CD4-positive, alpha-beta memory T cell (primary cell): Measurements from ENCODE around the gene FOCAD. TPM values are rescaled to one million over a fixed set of nuclear protein-coding genes. Genes with fewer than 3 reads are reported as not detected.
A peak's percentile ranks its signal among the peaks of the same experiment; 100 is the strongest.

Experiments
- CTCF ChIA-PET: fragments of 350-600 bp; sonication (Branson Sonifier 250); formaldehyde crosslinking; loops from one replicate; lab custom pipeline; 2021; ENCODE audit warnings: inconsistent platforms; ENCODE audit not compliant: partially characterized antibody; lab: Charles Lee
- POLR2A ChIA-PET: fragments of 350-600 bp; sonication (Branson Sonifier 250); formaldehyde crosslinking; loops from one replicate; lab custom pipeline; 2021; ENCODE audit not compliant: partially characterized antibody; lab: Charles Lee
- DNase-seq, 5 donors: peaks; one replicate each; pipeline versions ENCODE4 v3.0.0 to v3.0.0-alpha.2; 2020 to 2022; ENCODE audit warnings: mixed read lengths in 1 of 5
- H3K27ac ChIP-seq: one replicate; pipeline ENCODE4 v1.7.0; 2013; ENCODE audit warnings: low read depth, low read length
- H3K27me3 ChIP-seq: 2 replicates; pipeline ENCODE4 v1.7.0; 2013; ENCODE audit warnings: mild to moderate bottlenecking, low read length, moderate library complexity; ENCODE audit not compliant: insufficient read depth
- H3K36me3 ChIP-seq: 2 replicates; pipeline ENCODE4 v1.7.0; 2013; ENCODE audit warnings: mild to moderate bottlenecking, low read length, moderate library complexity; ENCODE audit not compliant: insufficient read depth
- H3K4me1 ChIP-seq: 2 replicates; pipeline ENCODE4 v1.7.0; 2013; ENCODE audit warnings: mild to moderate bottlenecking, low read length, moderate library complexity; ENCODE audit not compliant: insufficient read depth
- H3K4me3 ChIP-seq, 2 donors: one replicate each; pipeline ENCODE4 v1.7.0; 2013; ENCODE audit warnings: low read length in 2 of 2, mild to moderate bottlenecking in 1 of 2
- H3K9me3 ChIP-seq, 2 donors: one replicate each; pipeline ENCODE4 v1.7.0; 2013; ENCODE audit warnings: low read length in 2 of 2, control low read depth in 1 of 2; ENCODE audit not compliant: control insufficient read depth in 1 of 2
- H3K27ac Mint-ChIP-seq, 7 donors: one replicate each; pipeline ENCODE4 v1.8.0; 2020 to 2021; ENCODE audit warnings: mixed read lengths in 7 of 7, mild to moderate bottlenecking in 6 of 7, inconsistent platforms in 3 of 7, moderate library complexity in 3 of 7
- H3K27me3 Mint-ChIP-seq, 2 donors: one replicate each; pipeline ENCODE4 v1.8.0; 2020 to 2021; ENCODE audit warnings: mixed read lengths in 2 of 2
- H3K36me3 Mint-ChIP-seq, 2 donors: one replicate each; pipeline ENCODE4 v1.8.0; 2020 to 2021; ENCODE audit warnings: mixed read lengths in 2 of 2, inconsistent platforms in 1 of 2, mild to moderate bottlenecking in 1 of 2
- H3K4me1 Mint-ChIP-seq, 4 donors: one replicate each; pipeline ENCODE4 v1.8.0; 2020 to 2021; ENCODE audit warnings: mixed read lengths in 4 of 4, mild to moderate bottlenecking in 1 of 4
- H3K4me3 Mint-ChIP-seq, 8 donors: one replicate each; pipeline ENCODE4 v1.8.0; 2020 to 2021; ENCODE audit warnings: mixed read lengths in 8 of 8, mild to moderate bottlenecking in 7 of 8, moderate library complexity in 6 of 8, inconsistent platforms in 3 of 8
- H3K9me3 Mint-ChIP-seq, 8 donors: one replicate each; pipeline ENCODE4 v1.8.0; 2020 to 2021; ENCODE audit warnings: mixed read lengths in 8 of 8, mild to moderate bottlenecking in 5 of 8, inconsistent platforms in 3 of 8, moderate library complexity in 1 of 8
- intact Hi-C: fragments of 100-400 bp; cut with micrococcal nuclease; formaldehyde crosslinking; loops from one replicate; pipeline ENCODE4 v1.15.1; 2023
- polyA plus RNA-seq, 2 donors: library from polyadenylated mRNA; unstranded; fragments of 300-500 nt; fragmentation: Illumina TruSeq; gene quantifications; one replicate each; pipeline ENCODE4 v1.2.3, GENCODE V29; 2021
- total RNA-seq, 2 experiments: library from RNA; stranded (reverse); gene quantifications; one replicate each; pipeline ENCODE4 v1.2.3, GENCODE V29; 2021

The FOCAD gene
- total and polyA plus RNA-seq, 4 experiments from 2014 or later = 12.4 to 20.6 (median 17.5) TPM

DNA sequence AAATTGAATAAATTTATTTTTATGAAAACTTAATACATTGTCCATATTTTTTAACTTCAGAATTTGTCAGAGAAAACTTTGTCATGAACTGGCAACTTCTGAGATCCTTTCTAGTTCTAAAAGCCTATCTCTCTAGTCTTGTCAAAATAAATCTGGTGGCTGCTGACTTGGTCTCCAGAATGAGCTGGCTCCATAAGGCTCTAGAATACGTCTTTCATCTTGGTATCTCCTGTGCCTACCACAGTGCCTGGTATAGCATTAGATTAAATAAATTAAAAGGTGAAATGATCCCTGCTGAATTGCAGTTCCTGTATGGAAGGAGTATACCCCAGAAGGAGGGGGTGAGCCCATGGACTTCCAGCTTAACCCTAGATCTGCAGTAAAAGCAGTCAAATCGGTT is 2.6 kb upstream of the FOCAD start:
- H3K4me1 ChIP-seq = peaks cover 22% of the 10 kb centered on the region
- no peaks in the 10 kb centered on the region for H3K9me3 ChIP-seq
- Mint-ChIP-seq H3K4me3 (no peak overlapping the region), H3K27ac (peak overlapping the region in 1 of 7 donors; percentile 67), H3K9me3 (no peaks in the 10 kb centered on the region), H3K27me3 (no peaks in the 10 kb centered on the region), H3K4me1 (peaks cover 13 to 20% (median 18%) of the 10 kb centered on the region in 4 donors), H3K36me3 (peaks cover 0 to 1% of the 10 kb centered on the region in 2 donors)
- intact Hi-C loops = loop anchor here (10.0 kb wide), 3 partner anchors 327 to 757 kb away; no protein-coding TSS in a partner anchor
- DNase-seq = no peak
- ChIA-PET POLR2A (interaction anchor here (1.5 kb wide), 1 partner anchor 59 kb away, joined by 5 read pairs; the partner anchor contains the start of gene MLLT3), CTCF (interaction anchor here (1.8 kb wide), 1 partner anchor 260 kb away, joined by 4 read pairs; no protein-coding TSS in a partner anchor)
- no peaks in the 10 kb centered on the region for H3K36me3 ChIP-seq
- no peak overlapping the region for H3K4me3 ChIP-seq
- H3K27me3 ChIP-seq = no peaks in the 10 kb centered on the region
- no peak overlapping the region for H3K27ac ChIP-seq

DNA sequence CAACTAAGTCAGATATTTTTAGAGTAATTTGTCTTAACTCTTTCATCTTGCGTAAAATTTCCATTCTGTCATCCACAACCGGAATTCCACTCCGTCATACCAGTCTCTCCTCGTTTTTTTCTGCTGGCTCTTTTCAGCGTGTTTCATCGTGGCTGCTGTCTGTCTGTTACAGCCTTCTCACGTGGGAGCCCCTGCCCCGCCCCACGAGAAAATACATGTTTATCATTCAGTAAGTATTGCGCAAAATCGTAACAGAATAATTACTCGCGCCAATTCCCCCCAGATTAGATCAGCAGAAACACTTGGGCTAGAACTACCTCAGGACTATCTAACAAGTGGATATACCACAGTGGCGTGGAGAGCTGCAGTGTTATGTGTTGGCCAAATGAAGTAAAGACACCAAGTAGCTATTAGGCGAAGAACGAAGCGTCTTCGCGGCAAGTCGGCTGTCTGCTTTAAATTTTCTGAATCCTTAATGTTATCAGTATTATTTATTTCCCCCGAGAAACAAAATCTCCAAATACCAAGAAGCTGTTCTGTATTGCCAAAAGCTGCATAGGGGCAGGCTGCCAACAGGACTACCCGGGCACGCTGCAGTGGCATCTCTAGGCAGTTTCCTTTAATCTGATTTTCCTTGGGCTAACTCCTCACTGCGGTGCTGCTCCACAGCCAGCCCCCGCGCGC is 566 bp upstream of the FOCAD start:
- no peaks in the 10 kb centered on the region for H3K27me3 Mint-ChIP-seq
- POLR2A ChIA-PET = interaction anchor here (0.6 to 2.9 kb wide), 19 partner anchors 8 to 1303 kb away, joined by 3 to 61 read pairs (median 4); partner anchors contain the start of genes HACD4, MLLT3 and RPS6
- intact Hi-C loops = loop anchor here (1.0 to 10.0 kb wide), 6 partner anchors 25 to 759 kb away; partner anchors contain the start of gene MLLT3
- Histone ChIP-seq H3K27me3 (no peaks in the 10 kb centered on the region), H3K27ac (peak overlapping the region; percentile 37), H3K4me3 (peak overlapping the region; percentile 86 to 96), H3K9me3 (no peaks in the 10 kb centered on the region), H3K4me1 (peaks cover 22% of the 10 kb centered on the region), H3K36me3 (no peaks in the 10 kb centered on the region)
- CTCF ChIA-PET = interaction anchor here (1.0 to 2.5 kb wide), 5 partner anchors 11 to 61 kb away, joined by 3 to 15 read pairs (median 4); partner anchors contain the start of gene MLLT3
- no peaks in the 10 kb centered on the region for H3K9me3 Mint-ChIP-seq
- H3K27ac Mint-ChIP-seq = peak overlapping the region; percentile 67 to 87 (median 83)
- DNase-seq = peak in 3 of 5 donors; percentile 24 to 82 (median 34)
- H3K4me3 Mint-ChIP-seq = peak overlapping the region; percentile 88 to 96 (median 92)
- peaks cover 15 to 20% (median 18%) of the 10 kb centered on the region in 4 donors for H3K4me1 Mint-ChIP-seq
- H3K36me3 Mint-ChIP-seq = peaks cover 0 to 1% of the 10 kb centered on the region in 2 donors

DNA sequence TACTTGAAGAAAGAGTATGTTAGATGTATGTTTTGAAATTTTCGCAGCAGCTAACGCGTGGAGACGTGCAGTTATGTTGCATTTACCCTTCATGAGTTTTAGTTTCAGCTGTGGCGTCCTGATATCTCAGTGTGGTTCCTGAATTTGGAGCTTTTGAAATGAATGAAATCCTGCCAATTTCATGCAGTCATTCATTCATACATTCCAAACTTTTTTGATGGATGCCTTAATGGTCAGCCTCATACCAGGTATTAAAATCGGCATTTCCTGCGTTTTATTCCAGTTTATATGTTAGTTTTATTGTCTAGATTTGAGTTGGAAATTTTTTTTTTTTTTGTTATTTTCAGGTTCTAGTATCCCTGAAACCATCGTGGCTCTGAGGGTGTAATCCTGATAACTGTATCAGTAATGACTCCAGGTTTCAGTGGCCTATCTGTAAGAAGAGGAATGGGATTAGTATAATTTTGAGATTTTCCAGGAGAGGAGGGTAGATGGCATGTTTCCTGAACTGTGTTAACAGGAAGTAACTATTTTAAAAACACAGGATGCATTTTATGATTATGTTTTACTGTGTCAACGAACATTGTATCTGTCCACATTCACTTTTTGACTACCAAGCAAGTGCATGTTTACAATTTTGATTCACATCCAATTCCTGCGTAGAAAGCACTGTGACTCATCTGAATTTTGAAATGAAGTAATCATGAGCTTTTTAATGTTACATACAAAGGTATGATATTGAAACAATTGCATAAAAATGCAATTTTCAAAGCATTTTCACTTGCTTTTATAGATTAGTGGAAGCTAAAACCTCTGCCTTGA is 1.0 kb downstream of the FOCAD start:
- no peak for DNase-seq
- no peaks in the 10 kb centered on the region for H3K27me3 ChIP-seq
- POLR2A ChIA-PET = interaction anchor here (1.0 to 2.9 kb wide), 13 partner anchors 8 to 1636 kb away, joined by 3 to 61 read pairs (median 4); partner anchors contain the start of genes MLLT3 and RRAGA
- no peaks in the 10 kb centered on the region for H3K27me3 Mint-ChIP-seq
- peaks cover 11 to 20% (median 15%) of the 10 kb centered on the region in 4 donors for H3K4me1 Mint-ChIP-seq
- H3K4me3 ChIP-seq = peak overlapping the region; percentile 86 to 90
- H3K9me3 Mint-ChIP-seq = no peaks in the 10 kb centered on the region
- CTCF ChIA-PET = interaction anchor here (1.1 to 2.5 kb wide), 3 partner anchors 45 to 63 kb away, joined by 3 to 15 read pairs (median 8); partner anchors contain the start of gene MLLT3
- H3K36me3 ChIP-seq = no peaks in the 10 kb centered on the region
- peak overlapping the region; percentile 78 to 95 (median 90) for H3K27ac Mint-ChIP-seq
- intact Hi-C loops = loop anchor here (1.0 to 10.0 kb wide), 6 partner anchors 27 to 760 kb away; partner anchors contain the start of gene MLLT3
- H3K4me3 Mint-ChIP-seq = peak overlapping the region; percentile 90 to 96 (median 94)
- H3K27ac ChIP-seq = peak overlapping the region; percentile 80
- H3K9me3 ChIP-seq = no peaks in the 10 kb centered on the region
- H3K36me3 Mint-ChIP-seq = peaks cover 0 to 1% of the 10 kb centered on the region in 2 donors
- peaks cover 22% of the 10 kb centered on the region for H3K4me1 ChIP-seq

DNA sequence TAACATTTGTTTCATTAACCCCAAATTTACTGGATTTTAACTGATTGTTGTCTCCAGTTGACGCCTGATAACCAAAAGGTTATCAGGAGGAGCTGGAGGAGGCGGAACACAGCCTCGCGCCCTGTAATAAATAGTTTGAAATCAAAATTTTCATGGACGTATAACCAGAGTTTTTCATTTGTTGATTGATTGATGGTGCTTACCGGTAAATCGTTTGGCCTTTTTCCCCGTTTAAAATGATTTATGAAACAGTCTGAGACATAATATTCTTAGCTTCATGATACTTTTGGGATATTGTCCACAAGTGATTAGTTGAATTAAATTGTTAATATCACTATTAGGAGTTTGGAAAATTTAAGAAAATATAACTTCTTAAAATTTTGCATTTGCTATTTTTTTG is 1.7 kb downstream of the FOCAD start:
- POLR2A ChIA-PET = interaction anchor here (1.0 to 2.9 kb wide), 2 partner anchors 61 to 63 kb away, joined by 3 to 61 read pairs; partner anchors contain the start of gene MLLT3
- no peaks in the 10 kb centered on the region for H3K36me3 ChIP-seq
- no peaks in the 10 kb centered on the region for H3K9me3 ChIP-seq
- Mint-ChIP-seq H3K4me3 (peak overlapping the region in 2 of 8 donors; percentile 90 to 92), H3K27me3 (no peaks in the 10 kb centered on the region), H3K4me1 (peaks cover 11 to 20% (median 15%) of the 10 kb centered on the region in 4 donors), H3K9me3 (no peaks in the 10 kb centered on the region), H3K27ac (peak overlapping the region in 1 of 7 donors; percentile 83), H3K36me3 (peaks cover 0 to 1% of the 10 kb centered on the region in 2 donors)
- no peak overlapping the region for H3K4me3 ChIP-seq
- CTCF ChIA-PET = interaction anchor here (1.1 to 1.2 kb wide), 2 partner anchors 45 to 61 kb away, joined by 3 read pairs; no protein-coding TSS in a partner anchor
- H3K27me3 ChIP-seq = no peaks in the 10 kb centered on the region
- H3K4me1 ChIP-seq = peaks cover 22% of the 10 kb centered on the region
- no peak overlapping the region for H3K27ac ChIP-seq
- intact Hi-C loops = loop anchor here (10.0 kb wide), 3 partner anchors 331 to 761 kb away; no protein-coding TSS in a partner anchor
- DNase-seq = no peak

DNA sequence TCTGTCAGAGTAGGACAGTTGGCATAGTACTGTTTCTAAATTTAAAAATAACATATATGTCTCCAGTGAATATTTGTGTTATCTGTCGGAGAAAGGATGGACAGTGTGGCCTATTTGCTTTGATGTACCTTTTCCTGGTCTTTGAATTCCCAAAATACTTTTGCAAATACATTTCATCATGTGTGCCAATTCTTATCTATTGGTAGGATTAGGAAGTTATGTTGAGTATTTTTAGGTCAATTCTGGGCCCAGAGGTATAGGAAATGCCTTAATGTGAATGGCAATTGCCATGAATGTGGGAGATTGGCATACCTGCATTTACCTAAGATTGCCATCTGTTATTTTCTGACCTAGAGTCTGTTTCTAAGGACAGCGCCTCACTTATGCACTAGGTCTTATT is 5.8 kb downstream of the FOCAD start:
- ChIA-PET POLR2A (no interaction called here), CTCF (no interaction called here)
- peaks cover 18% of the 10 kb centered on the region for H3K4me1 ChIP-seq
- H3K4me1 Mint-ChIP-seq = peaks cover 6 to 13% (median 7%) of the 10 kb centered on the region in 4 donors
- no peaks in the 10 kb centered on the region for H3K9me3 Mint-ChIP-seq
- H3K4me3 ChIP-seq = no peak overlapping the region
- peaks cover 0 to 5% of the 10 kb centered on the region in 2 donors for H3K36me3 Mint-ChIP-seq
- no peaks in the 10 kb centered on the region for H3K9me3 ChIP-seq
- DNase-seq = no peak
- no peak overlapping the region for H3K27ac ChIP-seq
- H3K27me3 Mint-ChIP-seq = no peaks in the 10 kb centered on the region
- no peaks in the 10 kb centered on the region for H3K36me3 ChIP-seq
- H3K27me3 ChIP-seq = no peaks in the 10 kb centered on the region
- intact Hi-C loops = loop anchor here (10.0 kb wide), 3 partner anchors 335 to 765 kb away; no protein-coding TSS in a partner anchor
- H3K4me3 Mint-ChIP-seq = no peak overlapping the region
- H3K27ac Mint-ChIP-seq = no peak overlapping the region

DNA sequence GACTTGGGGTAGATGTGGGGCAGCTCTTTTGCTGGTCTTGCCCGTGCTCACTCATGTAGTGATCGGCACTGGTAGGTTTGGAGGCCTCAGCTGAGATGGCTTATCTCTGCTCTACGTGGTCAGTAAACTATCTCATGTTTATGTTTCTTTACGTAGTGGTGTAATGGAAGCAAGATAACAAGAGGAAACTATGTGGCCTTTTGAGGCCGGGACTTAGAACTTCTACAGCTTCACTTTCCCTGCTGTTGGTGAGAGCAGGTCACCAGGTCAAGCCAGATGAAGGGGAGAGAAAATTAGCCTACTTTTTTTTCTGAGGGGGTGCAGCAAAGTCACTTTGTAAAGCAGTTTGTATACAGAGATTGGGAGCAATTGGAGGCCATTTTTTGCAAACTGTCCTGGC is 8.5 kb downstream of the FOCAD start:
- Histone ChIP-seq H3K27ac (no peak overlapping the region), H3K27me3 (no peaks in the 10 kb centered on the region), H3K4me1 (peaks cover 6% of the 10 kb centered on the region), H3K4me3 (no peak overlapping the region), H3K36me3 (no peaks in the 10 kb centered on the region), H3K9me3 (no peaks in the 10 kb centered on the region)
- ChIA-PET POLR2A (interaction anchor here (1.6 kb wide), 1 partner anchor 8 kb away, joined by 4 read pairs; the partner anchor contains the start of gene FOCAD), CTCF (no interaction called here)
- Mint-ChIP-seq H3K36me3 (peaks cover 0 to 5% of the 10 kb centered on the region in 2 donors), H3K9me3 (no peaks in the 10 kb centered on the region), H3K4me1 (peaks cover 0 to 8% (median under 1%) of the 10 kb centered on the region in 4 donors), H3K4me3 (no peak overlapping the region), H3K27ac (no peak overlapping the region), H3K27me3 (no peaks in the 10 kb centered on the region)
- no peak for DNase-seq
- intact Hi-C loops = no loop called here
